GM21447 (cell line): Measurements from ENCODE around the gene ADARB2.
"Not testable (repeated sequence)": the region's sequence is repeated elsewhere in the genome, so short reads cannot be mapped to it uniquely, and the experiment has no call there.

Experiments used
- ATAC-seq: cut with Tn5 transposase; IDR thresholded peaks from one replicate; pipeline ENCODE4 v1.9.1; 2021; ENCODE audit not compliant: unreplicated experiment

ADARB2 gene

GRCh38 chr10:1552406-1552805 lies 184.9 kb downstream of the ADARB2 start:
- no peak for ATAC-seq

GRCh38 chr10:1551636-1552338 lies 185.5 kb downstream of the ADARB2 start:
- ATAC-seq, result no peak

GRCh38 chr10:1550616-1551015 lies 186.7 kb downstream of the ADARB2 start:
- ATAC-seq, result no peak

- no peak for ATAC-seq
These were observed 187.1 kb downstream of the ADARB2 start for GRCh38 chr10:1550291-1550595.

GRCh38 chr10:1549591-1550290 lies 187.6 kb downstream of the ADARB2 start:
- ATAC-seq, result no peak

GRCh38 chr10:1548596-1548995 lies 188.7 kb downstream of the ADARB2 start:
- no peak for ATAC-seq

- no peak for ATAC-seq
These were observed 189.2 kb downstream of the ADARB2 start for GRCh38 chr10:1548146-1548545.

GRCh38 chr10:1546431-1547110 lies 190.8 kb downstream of the ADARB2 start:
- no peak for ATAC-seq

GRCh38 chr10:1545524-1545923 lies 191.8 kb downstream of the ADARB2 start:
- ATAC-seq, result no peak

- ATAC-seq, result no peak
These were observed 192.4 kb downstream of the ADARB2 start for GRCh38 chr10:1544929-1545328.

- no peak for ATAC-seq
These were observed 193.1 kb downstream of the ADARB2 start for GRCh38 chr10:1544209-1544673.

- ATAC-seq, result no peak
These were observed 193.7 kb downstream of the ADARB2 start for GRCh38 chr10:1543596-1543995.

- no peak for ATAC-seq
These were observed 194.4 kb downstream of the ADARB2 start for GRCh38 chr10:1542941-1543340.

- no peak for ATAC-seq
These were observed 197.2 kb downstream of the ADARB2 start for GRCh38 chr10:1540144-1540543.

- no peak for ATAC-seq
These were observed 198.1 kb downstream of the ADARB2 start for GRCh38 chr10:1539216-1539615.

GRCh38 chr10:1538531-1539061 lies 198.7 kb downstream of the ADARB2 start:
- ATAC-seq, result no peak

GRCh38 chr10:1538121-1538520 lies 199.2 kb downstream of the ADARB2 start:
- ATAC-seq, result no peak

GRCh38 chr10:1537449-1537848 lies 199.9 kb downstream of the ADARB2 start:
- not testable (repeated sequence) for ATAC-seq

GRCh38 chr10:1536341-1536740 lies 201.0 kb downstream of the ADARB2 start:
- ATAC-seq, result no peak

GRCh38 chr10:1535301-1535965 lies 201.9 kb downstream of the ADARB2 start:
- ATAC-seq, result no peak

- no peak for ATAC-seq
These were observed 202.5 kb downstream of the ADARB2 start for GRCh38 chr10:1534820-1535219.
